ENCODE measurements around the gene FAM20C. TPM values are rescaled to one million over a fixed set of nuclear protein-coding genes. Genes with fewer than 3 reads are reported as not detected.

FAM20C gene
- total RNA-seq, 2 donors from 2014 or later: 0.08 to 0.19 TPM

DNA sequence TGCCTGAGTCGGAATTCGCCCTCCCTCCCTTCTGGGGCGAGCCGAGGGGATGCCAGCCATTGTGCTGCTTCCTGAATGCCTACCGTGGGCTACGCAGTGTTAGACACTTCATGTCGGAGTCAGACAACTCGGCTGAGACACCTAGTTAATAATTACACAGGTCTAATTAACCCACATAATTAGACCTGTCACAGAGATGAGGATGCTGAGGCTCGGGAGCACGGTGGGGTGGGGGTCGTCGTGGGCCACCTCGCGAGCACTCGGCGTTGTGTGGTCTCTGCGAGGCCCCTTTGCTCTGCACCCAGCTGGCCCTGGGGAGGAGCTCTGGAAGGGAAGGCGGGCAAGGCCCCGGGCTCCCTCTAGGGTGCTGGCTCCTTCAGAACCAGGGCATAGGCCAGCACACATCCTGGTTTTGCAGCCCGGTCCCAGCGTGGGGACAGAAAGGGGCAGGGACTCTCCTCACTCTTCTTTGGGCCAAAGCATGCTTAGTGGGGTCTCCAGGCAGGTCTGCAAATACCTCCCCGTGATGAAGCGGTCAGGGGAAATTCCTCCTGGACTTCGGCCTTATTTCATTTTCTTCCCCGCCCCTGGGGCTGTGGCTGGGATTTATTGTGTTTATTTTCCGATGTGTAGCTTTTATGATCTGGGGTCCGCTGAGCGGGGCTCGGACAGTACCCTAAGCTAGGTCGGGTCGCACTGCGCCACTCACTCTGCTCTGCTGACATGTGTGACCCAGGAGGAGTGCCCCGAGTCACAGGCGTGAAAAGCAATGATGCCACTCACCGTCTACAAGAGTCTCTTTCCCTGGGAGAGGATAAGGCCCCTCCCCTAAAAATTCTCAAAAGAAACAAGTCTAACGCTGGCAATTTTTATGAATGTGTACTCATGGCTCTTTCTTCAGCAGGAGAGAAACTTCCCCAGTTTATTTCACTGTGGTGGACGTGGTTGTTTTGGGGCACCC is 92.7 kb downstream of the FAM20C start:
- Mint-ChIP-seq H3K27ac (no peak overlapping the region), H3K4me1 (no peaks in the 10 kb centered on the region), H3K4me3 (no peak overlapping the region), H3K36me3 (ENCODE audit: low read depth) (no peaks in the 10 kb centered on the region), H3K27me3 (peaks cover 39% of the 10 kb centered on the region), H3K9me3 (no peaks in the 10 kb centered on the region)
- ATAC-seq (replicated peaks): no peak

DNA sequence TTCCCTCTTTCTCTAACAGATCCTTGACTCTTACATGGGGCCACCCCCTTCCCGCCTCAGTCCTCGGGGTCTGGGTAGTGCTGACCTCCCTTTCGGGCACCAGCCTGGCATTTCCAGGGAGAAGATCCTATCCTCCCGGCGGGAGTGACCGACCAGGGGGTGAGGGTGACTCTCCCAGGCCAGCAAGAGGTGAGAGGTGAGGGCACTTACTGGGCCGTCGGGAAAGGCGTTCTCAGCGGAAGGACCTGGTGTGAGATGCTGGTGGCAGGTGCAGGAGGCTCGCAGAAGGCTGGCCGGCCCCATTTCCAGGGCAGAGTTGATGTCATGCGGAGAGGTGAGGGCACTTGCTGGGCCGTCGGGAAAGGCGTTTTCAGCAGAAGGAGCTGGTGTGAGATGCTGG is 93.4 kb downstream of the FAM20C start:
- no peak for ATAC-seq (replicated peaks)
- no peak overlapping the region for H3K27ac Mint-ChIP-seq

DNA sequence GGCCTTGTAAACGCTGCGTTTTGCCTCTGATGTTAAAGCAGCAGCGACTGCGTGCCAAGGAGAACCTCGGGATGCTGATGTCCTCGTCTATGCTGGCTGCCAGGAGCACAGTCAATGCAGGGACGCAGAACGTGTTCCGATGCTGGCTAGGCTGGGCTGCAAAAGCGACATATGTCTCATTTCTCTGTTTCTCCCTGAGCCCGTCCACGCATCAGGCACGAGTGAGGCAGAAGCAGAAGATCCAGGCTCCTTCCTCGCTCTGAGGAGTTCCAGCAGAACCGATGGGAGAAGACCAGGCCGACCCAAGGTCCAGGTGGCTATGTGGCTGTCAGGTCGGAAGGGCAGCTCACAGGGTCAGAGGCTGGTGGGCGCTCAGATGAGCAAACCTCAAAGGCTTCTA is 93.9 kb downstream of the FAM20C start:
- Mint-ChIP-seq H3K4me1 (no peaks in the 10 kb centered on the region), H3K4me3 (no peak overlapping the region), H3K27me3 (peaks cover 27% of the 10 kb centered on the region), H3K27ac (no peak overlapping the region), H3K9me3 (no peaks in the 10 kb centered on the region), H3K36me3 (ENCODE audit: low read depth) (no peaks in the 10 kb centered on the region)
- no peak for ATAC-seq (replicated peaks)

More for the DNA sequence above, 93.4 kb downstream of the FAM20C start:
- H3K4me3 Mint-ChIP-seq: no peak overlapping the region
- H3K27me3 Mint-ChIP-seq: peaks cover 32% of the 10 kb centered on the region
- H3K9me3 Mint-ChIP-seq: no peaks in the 10 kb centered on the region
- no peaks in the 10 kb centered on the region for H3K36me3 Mint-ChIP-seq (ENCODE audit: low read depth)
- H3K4me1 Mint-ChIP-seq: no peaks in the 10 kb centered on the region

DNA sequence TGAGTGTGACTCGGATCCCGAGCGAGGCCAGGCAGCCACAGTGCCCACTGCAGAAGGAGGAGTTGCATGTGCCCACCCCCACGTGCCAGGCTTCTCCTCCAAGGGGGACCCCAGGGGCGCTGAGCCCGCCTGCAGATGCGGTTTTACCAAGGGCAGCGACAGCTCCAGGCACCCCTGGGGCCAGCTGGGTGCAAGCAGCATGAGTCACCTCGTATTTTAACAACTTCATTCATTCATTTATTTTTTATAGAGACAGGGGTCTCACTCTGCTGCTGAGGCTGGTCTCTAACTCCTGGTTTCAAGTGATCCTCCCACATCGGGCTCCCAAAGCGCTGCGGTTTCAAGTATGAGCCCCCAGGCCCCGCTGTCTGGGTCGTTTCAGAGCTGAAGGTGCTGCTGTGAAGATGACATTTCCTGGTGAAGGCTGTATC is 96.3 kb downstream of the FAM20C start:
- Mint-ChIP-seq H3K9me3 (no peaks in the 10 kb centered on the region), H3K4me1 (no peaks in the 10 kb centered on the region), H3K27ac (no peak overlapping the region), H3K36me3 (ENCODE audit: low read depth) (no peaks in the 10 kb centered on the region), H3K4me3 (no peak overlapping the region), H3K27me3 (peaks cover 35% of the 10 kb centered on the region)
- ATAC-seq (replicated peaks): no peak

DNA sequence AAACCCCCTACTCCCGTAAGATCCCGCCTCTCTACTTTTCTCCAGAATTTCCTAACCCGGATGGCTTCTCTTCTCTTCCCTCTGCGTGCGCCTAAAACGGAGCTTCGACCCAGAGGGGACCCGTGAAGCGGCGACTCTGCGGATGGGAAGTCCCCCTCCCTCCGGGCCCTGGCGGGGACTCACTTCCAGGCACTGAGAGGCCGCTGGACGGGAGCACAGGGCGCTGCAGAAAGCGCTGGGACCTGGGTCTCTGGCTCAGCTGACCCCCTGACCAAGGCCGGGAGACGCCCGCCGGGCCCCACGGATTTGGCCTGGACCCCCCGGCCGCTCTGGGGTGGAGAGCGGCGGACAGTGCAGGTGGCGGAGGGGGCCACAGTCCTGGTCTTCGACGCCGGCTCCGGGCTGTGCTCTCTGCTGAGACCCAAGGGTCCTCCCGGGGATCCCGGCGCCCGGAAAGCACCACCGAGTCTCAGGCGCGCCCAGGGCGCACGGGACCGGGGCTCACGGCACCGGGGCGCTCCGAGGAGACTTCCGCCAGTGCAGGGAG is 96.9 kb downstream of the FAM20C start:
- no peak overlapping the region for H3K27ac Mint-ChIP-seq
- H3K4me3 Mint-ChIP-seq: no peak overlapping the region
- H3K9me3 Mint-ChIP-seq: no peaks in the 10 kb centered on the region
- H3K36me3 Mint-ChIP-seq (ENCODE audit: low read depth): no peaks in the 10 kb centered on the region
- H3K27me3 Mint-ChIP-seq: peaks cover 35% of the 10 kb centered on the region
- no peaks in the 10 kb centered on the region for H3K4me1 Mint-ChIP-seq
- ATAC-seq (replicated peaks): no peak

DNA sequence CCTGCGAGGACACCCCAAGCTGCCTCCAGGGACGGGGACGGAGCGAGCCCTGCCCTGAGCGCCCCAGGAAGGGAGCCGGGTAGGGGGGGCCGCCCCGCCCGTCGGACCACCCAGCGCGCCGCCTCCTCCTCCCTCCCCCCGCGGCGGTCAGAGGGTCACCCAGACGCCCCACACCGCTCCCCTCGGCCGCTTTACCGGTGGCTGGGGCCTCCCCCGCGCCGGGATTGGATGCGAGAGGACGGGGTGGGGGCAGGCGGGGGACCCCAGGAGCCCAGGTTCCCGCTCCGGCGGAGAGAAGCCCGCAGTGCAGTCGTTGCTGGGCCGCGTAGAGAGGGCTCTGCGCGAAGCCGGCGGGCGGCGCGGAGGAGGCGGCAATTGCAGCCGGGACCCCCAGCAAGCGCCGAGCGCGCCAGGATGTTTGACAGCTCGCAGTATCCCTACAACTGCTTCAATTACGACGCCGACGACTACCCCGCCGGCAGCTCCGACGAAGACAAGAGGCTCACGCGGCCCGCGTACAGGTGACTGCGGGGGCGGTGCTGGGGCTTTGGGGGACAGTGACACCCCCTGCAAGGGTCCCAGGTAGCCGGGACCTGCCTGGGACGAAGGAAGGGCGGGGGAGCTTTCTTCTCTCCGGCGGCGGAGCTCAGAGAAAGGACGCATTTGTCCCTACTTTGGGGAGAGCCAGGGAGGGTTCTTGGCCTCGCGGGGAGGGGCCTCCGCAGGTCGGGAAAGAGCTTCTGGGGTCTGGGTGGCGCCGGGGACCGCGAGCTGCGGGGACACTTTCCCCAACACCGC is 97.6 kb downstream of the FAM20C start, which contains the start of gene FOXL3:
TSS of gene FOXL3 (plus strand) at position 415 of the 798 bp plus-strand sequence. CDS start at position 415, 0 bp downstream.
- H3K27ac Mint-ChIP-seq: no peak within 1 kb of the TSS
- no peaks in the 10 kb centered on the region for H3K4me1 Mint-ChIP-seq
- no peak for ATAC-seq (replicated peaks)

DNA sequence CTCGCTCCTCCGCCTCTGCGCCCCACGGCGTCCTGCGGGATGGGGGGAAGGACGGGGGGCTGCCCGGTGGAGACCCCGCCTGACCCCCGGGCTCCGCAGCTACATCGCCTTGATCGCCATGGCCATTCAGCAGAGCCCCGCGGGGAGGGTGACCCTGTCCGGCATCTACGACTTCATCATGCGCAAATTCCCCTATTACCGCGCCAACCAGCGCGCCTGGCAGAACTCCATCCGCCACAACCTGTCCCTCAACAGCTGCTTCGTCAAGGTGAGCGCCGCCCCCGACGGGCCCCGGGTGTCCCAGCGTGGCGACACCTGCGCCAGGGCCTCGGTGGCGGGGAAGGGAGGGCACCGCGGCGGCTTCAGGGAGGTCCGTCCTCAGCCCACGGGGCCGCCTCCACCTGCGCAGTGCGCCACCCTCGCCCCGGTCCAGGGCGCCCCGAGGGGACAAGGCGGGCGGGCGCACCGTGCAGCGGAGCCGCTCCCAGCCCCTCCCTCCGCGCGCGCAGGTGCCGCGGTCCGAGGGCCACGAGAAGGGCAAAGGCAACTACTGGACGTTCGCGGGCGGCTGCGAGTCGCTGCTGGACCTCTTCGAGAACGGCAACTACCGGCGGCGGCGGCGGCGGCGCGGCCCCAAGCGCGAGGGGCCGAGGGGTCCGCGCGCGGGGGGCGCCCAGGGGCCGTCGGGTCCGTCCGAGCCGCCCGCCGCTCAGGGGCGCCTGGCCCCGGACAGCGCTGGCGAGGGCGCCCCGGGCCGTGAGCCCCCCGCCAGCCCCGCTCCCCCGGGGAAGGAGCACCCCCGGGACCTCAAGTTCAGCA is 98.4 kb downstream of the FAM20C start:
- Mint-ChIP-seq H3K4me3 (no peak overlapping the region), H3K27me3 (peaks cover 29% of the 10 kb centered on the region), H3K36me3 (ENCODE audit: low read depth) (no peaks in the 10 kb centered on the region), H3K27ac (no peak overlapping the region), H3K4me1 (no peaks in the 10 kb centered on the region), H3K9me3 (no peaks in the 10 kb centered on the region)
- ATAC-seq (replicated peaks): no peak

More for the DNA sequence above, 97.6 kb downstream of the FAM20C start, which contains the start of gene FOXL3:
- Mint-ChIP-seq H3K27me3 (peaks cover 35% of the 10 kb centered on the region), H3K36me3 (ENCODE audit: low read depth) (no peaks in the 10 kb centered on the region), H3K4me3 (no peak within 1 kb of the TSS), H3K9me3 (no peaks in the 10 kb centered on the region)

DNA sequence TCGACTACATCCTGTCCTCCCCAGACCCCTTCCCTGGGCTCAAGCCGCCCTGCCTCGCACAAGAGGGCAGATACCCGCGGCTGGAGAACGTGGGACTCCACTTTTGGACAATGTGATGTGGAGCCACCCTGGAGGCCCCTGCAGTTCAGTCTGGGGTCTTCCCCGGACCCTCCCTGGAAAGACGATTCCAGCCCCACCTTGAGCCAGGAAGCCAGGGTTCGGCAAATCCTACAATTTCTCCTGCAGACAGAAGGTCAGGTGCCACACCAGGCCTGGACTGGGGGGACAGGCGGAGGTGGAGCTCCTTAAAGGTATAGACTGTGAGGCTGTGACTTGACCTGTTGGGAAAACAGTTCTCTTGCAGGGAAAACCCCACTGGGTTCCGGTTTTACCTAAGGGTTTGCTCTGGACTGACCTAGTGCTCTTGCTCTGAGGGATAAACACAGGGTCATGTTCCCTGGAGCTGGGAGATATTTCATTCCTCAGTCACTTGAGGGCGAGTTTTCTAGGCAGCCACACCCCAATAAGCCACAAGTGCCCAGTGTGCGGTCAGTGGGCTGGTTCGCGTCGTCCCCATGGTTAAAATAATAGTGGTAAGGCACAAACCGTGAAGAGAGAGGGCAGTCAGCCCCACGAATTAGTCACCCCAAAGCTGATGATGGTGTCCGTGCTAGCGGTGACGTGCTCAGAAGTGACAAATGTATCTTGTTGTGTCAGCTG is 99.2 kb downstream of the FAM20C start:
- ATAC-seq (replicated peaks): no peak
- Mint-ChIP-seq H3K36me3 (ENCODE audit: low read depth) (no peaks in the 10 kb centered on the region), H3K4me3 (no peak overlapping the region), H3K9me3 (no peaks in the 10 kb centered on the region), H3K27me3 (peaks cover 27% of the 10 kb centered on the region), H3K4me1 (no peaks in the 10 kb centered on the region), H3K27ac (no peak overlapping the region)

DNA sequence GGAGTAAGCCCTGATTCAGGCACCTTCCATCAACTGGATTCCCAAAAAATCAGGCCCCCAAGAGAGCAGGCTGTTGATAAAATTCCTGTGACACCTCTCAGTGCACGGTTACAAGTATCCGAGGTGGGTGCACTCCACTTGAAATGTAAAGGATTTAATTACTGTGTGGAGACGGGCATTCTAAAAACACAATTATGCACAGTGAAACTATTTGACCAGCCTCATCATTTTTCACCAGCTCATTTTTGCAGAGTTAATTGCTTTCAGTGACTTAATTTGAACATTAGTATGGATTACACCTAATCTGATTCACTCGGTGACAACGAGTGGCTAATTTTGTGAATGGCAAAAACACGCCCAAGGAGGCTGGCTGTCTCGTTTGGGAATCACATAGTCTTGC is 99.9 kb downstream of the FAM20C start:
- H3K27ac Mint-ChIP-seq: no peak overlapping the region
- H3K27me3 Mint-ChIP-seq: peaks cover 26% of the 10 kb centered on the region
- no peak overlapping the region for H3K4me3 Mint-ChIP-seq
- ATAC-seq (replicated peaks): no peak
- H3K36me3 Mint-ChIP-seq (ENCODE audit: low read depth): no peaks in the 10 kb centered on the region
- H3K4me1 Mint-ChIP-seq: no peaks in the 10 kb centered on the region
- no peaks in the 10 kb centered on the region for H3K9me3 Mint-ChIP-seq

DNA sequence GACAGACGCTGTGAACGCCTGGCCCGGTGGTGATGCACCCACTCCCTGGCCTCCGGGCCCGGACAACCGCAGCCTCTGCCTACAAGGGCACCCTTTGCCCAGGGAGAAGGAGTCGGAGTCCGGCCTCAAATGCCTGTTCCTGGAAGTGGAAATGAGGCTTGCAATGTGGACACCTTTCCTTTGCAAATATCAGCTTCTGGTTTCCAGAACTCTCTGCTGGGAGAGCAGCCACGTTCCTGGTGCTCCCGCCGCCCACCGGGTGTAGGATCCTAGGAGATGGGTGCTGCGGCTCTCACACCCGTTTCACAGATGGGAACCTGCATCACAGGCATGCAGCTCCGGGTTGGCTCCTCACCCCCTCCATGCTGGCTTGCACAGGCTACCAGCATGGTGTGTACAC is 100.5 kb downstream of the FAM20C start:
- Mint-ChIP-seq H3K36me3 (ENCODE audit: low read depth) (no peaks in the 10 kb centered on the region), H3K27ac (no peak overlapping the region), H3K27me3 (peaks cover 23% of the 10 kb centered on the region), H3K4me3 (no peak overlapping the region), H3K9me3 (no peaks in the 10 kb centered on the region), H3K4me1 (no peaks in the 10 kb centered on the region)
- no peak for ATAC-seq (replicated peaks)

DNA sequence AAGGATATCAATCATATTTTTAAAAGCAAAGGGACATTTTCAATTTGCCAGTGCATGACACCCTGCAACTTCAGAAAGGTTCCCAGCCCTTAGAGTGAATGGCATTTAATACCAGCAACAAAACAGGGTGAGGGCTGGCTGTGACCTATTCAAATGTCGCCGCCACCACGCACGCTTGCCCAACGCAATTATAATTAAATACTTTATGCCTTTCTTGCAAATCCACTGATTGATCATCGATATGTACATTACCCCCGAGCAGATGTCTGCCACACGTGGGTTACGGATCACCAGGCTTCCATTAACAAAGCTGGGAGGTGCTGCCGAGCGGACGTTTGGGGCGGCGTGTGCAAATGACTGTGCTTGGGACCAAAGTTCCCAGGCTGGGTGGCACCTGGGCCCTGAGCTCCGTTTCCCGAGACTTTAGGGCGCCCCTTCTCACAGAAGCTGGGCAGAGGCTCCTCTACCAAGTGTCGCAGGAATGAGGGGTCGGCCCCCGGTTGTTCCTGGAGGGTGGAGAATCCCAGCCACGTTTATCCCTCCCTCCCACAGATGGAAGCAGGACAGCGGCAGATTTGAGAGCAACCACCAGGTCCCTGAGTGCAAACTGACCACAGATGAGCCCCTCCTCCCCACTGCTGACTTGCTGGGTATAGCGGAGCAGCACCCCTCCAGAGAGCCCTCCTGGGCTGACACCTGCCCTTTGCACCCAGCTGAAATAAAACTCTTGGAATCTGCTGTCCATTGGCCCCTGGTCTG is 101.5 kb downstream of the FAM20C start:
- no peaks in the 10 kb centered on the region for H3K9me3 Mint-ChIP-seq
- no peak for ATAC-seq (replicated peaks)
- H3K27ac Mint-ChIP-seq: no peak overlapping the region
- H3K4me3 Mint-ChIP-seq: no peak overlapping the region
- H3K27me3 Mint-ChIP-seq: peaks cover 19% of the 10 kb centered on the region
- no peaks in the 10 kb centered on the region for H3K4me1 Mint-ChIP-seq
- H3K36me3 Mint-ChIP-seq (ENCODE audit: low read depth): no peaks in the 10 kb centered on the region

DNA sequence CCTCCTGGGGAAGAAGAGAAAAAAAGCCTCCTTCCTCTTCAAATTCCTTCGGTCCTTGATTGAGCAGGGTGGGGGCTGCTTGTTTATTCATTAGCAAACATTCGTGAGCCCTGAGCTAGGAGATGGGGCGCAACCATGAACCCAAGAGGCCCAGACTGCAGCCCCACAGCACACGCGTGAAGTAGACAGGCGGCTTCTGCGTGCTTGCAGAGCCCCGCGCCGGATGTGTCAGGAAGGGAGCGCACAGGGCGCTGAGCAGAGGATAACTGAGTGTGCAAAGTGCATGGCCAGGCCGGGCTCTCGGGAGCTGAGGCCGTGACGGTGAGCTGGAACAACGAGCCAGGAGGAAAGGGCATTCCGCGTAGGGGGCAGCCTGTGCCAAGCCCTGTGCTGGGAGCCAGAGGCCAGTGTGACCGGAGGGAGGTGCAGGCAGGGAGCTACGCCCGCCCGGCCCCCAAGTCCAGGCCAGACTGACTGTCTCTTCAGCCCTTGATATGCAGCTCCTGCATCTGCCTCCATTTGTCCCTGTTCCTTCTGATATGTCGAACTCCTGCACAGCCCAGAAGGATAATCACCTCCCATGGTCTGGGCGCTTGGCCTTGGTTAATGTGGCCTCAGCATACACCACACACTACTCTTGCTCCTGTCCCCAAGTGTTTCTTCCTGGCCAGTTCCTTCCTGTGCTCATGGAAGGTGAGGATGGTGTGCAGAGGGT is 102.2 kb downstream of the FAM20C start:
- no peak for ATAC-seq (replicated peaks)

More for the DNA sequence above, 102.2 kb downstream of the FAM20C start:
- H3K4me3 Mint-ChIP-seq: no peak overlapping the region
- H3K27ac Mint-ChIP-seq: no peak overlapping the region
- peaks cover 16% of the 10 kb centered on the region for H3K27me3 Mint-ChIP-seq
- H3K36me3 Mint-ChIP-seq (ENCODE audit: low read depth): no peaks in the 10 kb centered on the region
- H3K4me1 Mint-ChIP-seq: no peaks in the 10 kb centered on the region
- H3K9me3 Mint-ChIP-seq: no peaks in the 10 kb centered on the region

Data from activated T-helper 17 cell treated with anti-CD3 and anti-CD28 coated beads, Interleukin-2, amount 50 U/mL, for 72 hours (primary cell).